CD4-positive, alpha-beta T cell (primary cell): ENCODE measurements around the gene ANAPC7. TPM values are rescaled to one million over a fixed set of nuclear protein-coding genes. Genes with fewer than 3 reads are reported as not detected.
"Not testable (repeated sequence)": the region's sequence is repeated elsewhere in the genome, so short reads cannot be mapped to it uniquely, and the experiment has no call there.

Experiments
- ATAC-seq: fragments of 200-7000 bp; cut with Tn5 transposase; one replicate; pipeline ENCODE4 v1.10.0; 2022; ENCODE audit warnings: mild to moderate bottlenecking; ENCODE audit not compliant: poor library complexity
- CTCF ChIA-PET: fragments of 350-600 bp; sonication (Branson Sonifier 250); formaldehyde crosslinking; loops from one replicate; lab custom pipeline; 2021; ENCODE audit warnings: antibody characterized with exemption, inconsistent platforms; lab: Charles Lee
- POLR2A ChIA-PET: fragments of 350-600 bp; sonication (Branson Sonifier 250); formaldehyde crosslinking; loops from one replicate; lab custom pipeline; 2021; ENCODE audit warnings: antibody characterized with exemption, inconsistent platforms; lab: Charles Lee
- DNase-seq, 14 experiments: peaks; one replicate each; pipeline ENCODE4 v3.0.0-alpha.2; 2013 to 2020; ENCODE audit warnings: mixed read lengths in 2 of 14
- H3K27ac ChIP-seq, 2 donors: one replicate each; pipeline versions ENCODE4 v1.5.1 to v1.7.0; 2013; ENCODE audit warnings: low read length in 2 of 2, low read depth in 1 of 2, mild to moderate bottlenecking in 1 of 2
- H3K27me3 ChIP-seq, 2 experiments: 1 replicate in 1 of 2; 2 replicates in 1 of 2; pipeline versions ENCODE4 v1.6.1 to v1.7.0; 2013; ENCODE audit warnings: low read length in 2 of 2, control low read depth in 1 of 2, mild to moderate bottlenecking in 1 of 2, moderate library complexity in 1 of 2; ENCODE audit not compliant: insufficient read depth in 2 of 2, control insufficient read depth in 1 of 2
- H3K36me3 ChIP-seq: one replicate; pipeline ENCODE4 v1.6.1; 2013; ENCODE audit warnings: low read length, control low read depth; ENCODE audit not compliant: insufficient read depth
- H3K4me1 ChIP-seq: one replicate; pipeline ENCODE4 v1.6.1; 2013; ENCODE audit warnings: low read length, control low read depth; ENCODE audit not compliant: insufficient read depth
- H3K4me3 ChIP-seq: one replicate; pipeline ENCODE4 v1.5.1; 2013; ENCODE audit warnings: mild to moderate bottlenecking, low read length, moderate library complexity
- H3K9me3 ChIP-seq, 2 experiments: 1 replicate in 1 of 2; 2 replicates in 1 of 2; pipeline versions ENCODE4 v1.6.1 to v1.7.0; 2013; ENCODE audit warnings: low read length in 2 of 2, mild to moderate bottlenecking in 2 of 2, control low read depth in 1 of 2, moderate library complexity in 1 of 2; ENCODE audit not compliant: control insufficient read depth in 1 of 2, insufficient read depth in 1 of 2
- H3K27ac Mint-ChIP-seq: one replicate; pipeline ENCODE4 v1.8.0; 2020; ENCODE audit warnings: mixed read lengths
- H3K27me3 Mint-ChIP-seq: one replicate; pipeline ENCODE4 v1.8.0; 2021; ENCODE audit warnings: mixed read lengths
- H3K36me3 Mint-ChIP-seq: one replicate; pipeline ENCODE4 v1.8.0; 2021; ENCODE audit warnings: low read depth, mixed read lengths
- H3K4me1 Mint-ChIP-seq: one replicate; pipeline ENCODE4 v1.8.0; 2021; ENCODE audit warnings: low read depth, mixed read lengths
- H3K4me3 Mint-ChIP-seq: one replicate; pipeline ENCODE4 v1.8.0; 2020; ENCODE audit warnings: mild to moderate bottlenecking, mixed read lengths
- H3K9me3 Mint-ChIP-seq: one replicate; pipeline ENCODE4 v1.8.0; 2020; ENCODE audit warnings: mixed read lengths
- CTCF ChIP-seq: fragments of 200-600 bp; IDR thresholded peaks from one replicate; pipeline ENCODE4 v1.8.0; 2022; ENCODE audit warnings: antibody characterized with exemption, mild to moderate bottlenecking
- intact Hi-C, 2 experiments: fragments of 100-400 bp; cut with DNase I in 1 of 2; cut with micrococcal nuclease in 1 of 2; formaldehyde crosslinking; loops; one replicate each; pipeline versions ENCODE4 v1.15.1 to v1.9.0; 2023 to 2025; cut with DNase I, micrococcal nuclease
- total RNA-seq, 174 experiments: library from RNA in 2 of 174; stranded (reverse) in 2 of 174; gene quantifications; one replicate each; pipeline ENCODE4 v1.2.3 and lab custom pipeline; 2021 to 2026

Gene ANAPC7
- total RNA-seq, 2 experiments from 2014 or later, result 16.4 to 18.2 TPM

GRCh38 chr12:110431957-110432587 lies 28.6 kb upstream of the ANAPC7 start:
- no peak overlapping the region for H3K27ac ChIP-seq
- Mint-ChIP-seq H3K27me3 (no peaks in the 10 kb centered on the region), H3K4me3 (no peak overlapping the region), H3K4me1 (peaks cover 6% of the 10 kb centered on the region), H3K9me3 (no peaks in the 10 kb centered on the region), H3K27ac (peak overlapping the region; percentile 96), H3K36me3 (peaks cover 33% of the 10 kb centered on the region)
- peaks cover 19% of the 10 kb centered on the region for H3K36me3 ChIP-seq
- no peak for TF ChIP-seq CTCF
- no peaks in the 10 kb centered on the region for H3K27me3 ChIP-seq
- ChIA-PET POLR2A (interaction anchor here (0.6 to 2.0 kb wide), 19 partner anchors 11 to 544 kb away, joined by 3 to 43 read pairs (median 5); partner anchors contain the start of genes ANAPC7, ARPC3, FAM216A and GPN3), CTCF (interaction anchor here (0.6 to 3.0 kb wide), 33 partner anchors 8 to 858 kb away, joined by 3 to 56 read pairs (median 5); partner anchors contain the start of genes ANAPC7, ARPC3, FAM216A and GPN3)
- H3K4me1 ChIP-seq, result peaks cover 2% of the 10 kb centered on the region
- ATAC-seq (no peak), DNase-seq (no peak)
- peak overlapping the region; percentile 55 for H3K4me3 ChIP-seq
- intact Hi-C loops, result loop anchor here (1.0 to 5.0 kb wide), 5 partner anchors 29 to 332 kb away; partner anchors contain the start of genes ATP2A2 (in 2 of the 2) and ANAPC7 (in 1 of the 2)
- no peaks in the 10 kb centered on the region for H3K9me3 ChIP-seq

- CTCF ChIA-PET, H3K4me1 Mint-ChIP-seq, H3K4me1 ChIP-seq, H3K9me3 Mint-ChIP-seq, ATAC-seq, H3K9me3 ChIP-seq, H3K27me3 Mint-ChIP-seq, H3K4me3 ChIP-seq, H3K27ac Mint-ChIP-seq, POLR2A ChIA-PET, H3K36me3 ChIP-seq, H3K27me3 ChIP-seq, H3K4me3 Mint-ChIP-seq, DNase-seq, H3K27ac ChIP-seq: not testable (repeated sequence)
- intact Hi-C loops, result loop anchor here (2.0 to 5.0 kb wide), 3 partner anchors 77 to 149 kb away; partner anchors contain the start of gene ATP2A2 (in 2 of the 2)
- peaks cover 11% of the 10 kb centered on the region for H3K36me3 Mint-ChIP-seq
These were observed 26.2 kb upstream of the ANAPC7 start for GRCh38 chr12:110429676-110430075.

- Histone ChIP-seq H3K27me3 (no peaks in the 10 kb centered on the region), H3K4me3 (no peak overlapping the region), H3K4me1 (no peaks in the 10 kb centered on the region), H3K27ac (no peak overlapping the region), H3K9me3 (no peaks in the 10 kb centered on the region), H3K36me3 (no peaks in the 10 kb centered on the region)
- Mint-ChIP-seq H3K4me3 (no peak overlapping the region), H3K9me3 (no peaks in the 10 kb centered on the region), H3K36me3 (peaks cover 1% of the 10 kb centered on the region), H3K27ac (no peak overlapping the region), H3K4me1 (peaks cover 3% of the 10 kb centered on the region), H3K27me3 (peaks cover 4% of the 10 kb centered on the region)
- no peak for DNase-seq
- ChIA-PET POLR2A (no interaction called here), CTCF (no interaction called here)
- intact Hi-C loops, result no loop called here
- TF ChIP-seq CTCF, result no peak
- no peak for ATAC-seq
These were observed 22.9 kb upstream of the ANAPC7 start for GRCh38 chr12:110426406-110426805.
